Suprapubic skin (tissue), 4 donors: Measurements from ENCODE around the gene SYT2. TPM values are rescaled to one million over a fixed set of nuclear protein-coding genes. Genes with fewer than 3 reads are reported as not detected.

Source experiments
- DNase-seq, 2 donors: peaks; one replicate each; pipeline ENCODE4 v3.0.0-alpha.2; 2019; ENCODE audit warnings: low spot score in 2 of 2
- H3K27ac ChIP-seq: fragments of 200-600 bp; sonication (generic); one replicate; pipeline ENCODE4 v1.5.1; 2019
- H3K27me3 ChIP-seq: fragments of 200-600 bp; sonication (generic); one replicate; pipeline ENCODE4 v1.5.1; 2019
- H3K36me3 ChIP-seq: fragments of 200-600 bp; sonication (generic); one replicate; pipeline ENCODE4 v1.5.1; 2019
- H3K4me1 ChIP-seq: fragments of 200-600 bp; sonication (generic); one replicate; pipeline ENCODE4 v1.5.1; 2019
- H3K4me3 ChIP-seq: fragments of 200-600 bp; sonication (generic); one replicate; pipeline ENCODE4 v1.5.1; 2019; ENCODE audit warnings: mild to moderate bottlenecking
- H3K9me3 ChIP-seq: fragments of 200-600 bp; sonication (generic); one replicate; pipeline ENCODE4 v1.5.1; 2019
- CTCF ChIP-seq, 2 donors: fragments of 200-600 bp in 1 of 2; fragments of 450-650 bp in 1 of 2; sonication (generic) in 1 of 2; IDR thresholded peaks; one replicate each; pipeline ENCODE4 v1.5.1; 2016 to 2019; ENCODE audit warnings: antibody characterized with exemption in 2 of 2, mild to moderate bottlenecking in 1 of 2, moderate library complexity in 1 of 2
- EP300 ChIP-seq: sonication (generic); formaldehyde crosslinking; IDR thresholded peaks from one replicate; pipeline ENCODE4 v1.6.1; 2017; ENCODE audit warnings: antibody characterized with exemption
- POLR2A ChIP-seq, 2 donors: fragments of 450-650 bp; IDR thresholded peaks; one replicate each; pipeline ENCODE4 v1.6.1; 2017; ENCODE audit warnings: antibody characterized with exemption in 2 of 2, mild to moderate bottlenecking in 2 of 2, moderate library complexity in 2 of 2
- POLR2AphosphoS5 ChIP-seq, 3 donors: sonication (generic); formaldehyde crosslinking; IDR thresholded peaks; one replicate each; pipeline ENCODE4 v1.6.1; 2017; ENCODE audit warnings: antibody characterized with exemption in 3 of 3
- WGBS: methylation state at CpG from one replicate; pipeline ENCODE4 v1.1.5; 2018; 5-methylcytosine and 5-hydroxymethylcytosine counted together
- total RNA-seq, 4 donors: library from RNA; depleted of rRNA; stranded (reverse); fragments of >200 nt; gene quantifications; one replicate each; pipeline ENCODE4 v1.1.0, GENCODE V29; 2016

The SYT2 gene
- total RNA-seq, 4 donors from 2014 or later, result 0.11 TPM; not detected in 3

- H3K9me3 ChIP-seq, result no peaks in the 10 kb centered on the region
- DNase-seq, result no peak
- TF ChIP-seq CTCF (IDR thresholded peaks at IDR 0.05) (no peak), EP300 (no peak), POLR2AphosphoS5 (IDR thresholded peaks at IDR 0.05) (no peak), POLR2A (IDR thresholded peaks at IDR 0.05) (no peak)
- H3K36me3 ChIP-seq, result no peaks in the 10 kb centered on the region
- H3K4me1 ChIP-seq, result no peaks in the 10 kb centered on the region
- H3K4me3 ChIP-seq, result no peak overlapping the region
- H3K27ac ChIP-seq, result no peak overlapping the region
- H3K27me3 ChIP-seq, result peaks cover 65% of the 10 kb centered on the region
- 28% methylated on average over 2 of the region's 6 CpGs for WGBS
Observed at GRCh38 chr1:202659541-202659940, 50.7 kb downstream of the SYT2 start.

- Histone ChIP-seq H3K27ac (no peak overlapping the region), H3K9me3 (no peaks in the 10 kb centered on the region), H3K4me3 (no peak overlapping the region), H3K4me1 (no peaks in the 10 kb centered on the region), H3K36me3 (no peaks in the 10 kb centered on the region), H3K27me3 (peaks cover 58% of the 10 kb centered on the region)
- no peak for TF ChIP-seq POLR2AphosphoS5 (IDR thresholded peaks at IDR 0.05)
- TF ChIP-seq CTCF (IDR thresholded peaks at IDR 0.05), result no peak
- no peak for TF ChIP-seq EP300
- TF ChIP-seq POLR2A (IDR thresholded peaks at IDR 0.05), result no peak
- 38% methylated on average over 2 of the region's 2 CpGs for WGBS
- no peak for DNase-seq
Observed at GRCh38 chr1:202658769-202659168, 51.5 kb downstream of the SYT2 start.

- Histone ChIP-seq H3K4me3 (no peak overlapping the region), H3K27ac (no peak overlapping the region), H3K4me1 (no peaks in the 10 kb centered on the region), H3K27me3 (peaks cover 53% of the 10 kb centered on the region), H3K36me3 (no peaks in the 10 kb centered on the region), H3K9me3 (no peaks in the 10 kb centered on the region)
- DNase-seq, result no peak
- 72% methylated on average over 8 of the region's 8 CpGs for WGBS
- no peak for TF ChIP-seq CTCF (IDR thresholded peaks at IDR 0.05)
- no peak for TF ChIP-seq POLR2AphosphoS5 (IDR thresholded peaks at IDR 0.05)
- no peak for TF ChIP-seq POLR2A (IDR thresholded peaks at IDR 0.05)
- TF ChIP-seq EP300, result no peak
Observed at GRCh38 chr1:202658251-202658759, 51.9 kb downstream of the SYT2 start.

- TF ChIP-seq POLR2A (IDR thresholded peaks at IDR 0.05) (no peak), EP300 (no peak)
- Histone ChIP-seq H3K4me1 (no peaks in the 10 kb centered on the region), H3K9me3 (no peaks in the 10 kb centered on the region), H3K27ac (no peak overlapping the region), H3K36me3 (no peaks in the 10 kb centered on the region), H3K27me3 (peaks cover 43% of the 10 kb centered on the region), H3K4me3 (no peak overlapping the region)
- DNase-seq, result no peak
- WGBS, result 56% methylated on average over 6 of the region's 7 CpGs
Observed at GRCh38 chr1:202656951-202657646, 53.2 kb downstream of the SYT2 start.

GRCh38 chr1:202656057-202656456 is 54.2 kb downstream of the SYT2 start:
- Histone ChIP-seq H3K9me3 (no peaks in the 10 kb centered on the region), H3K36me3 (no peaks in the 10 kb centered on the region), H3K27ac (no peak overlapping the region), H3K4me3 (no peak overlapping the region), H3K27me3 (peaks cover 36% of the 10 kb centered on the region), H3K4me1 (no peaks in the 10 kb centered on the region)
- no peak for TF ChIP-seq POLR2A (IDR thresholded peaks at IDR 0.05)
- TF ChIP-seq EP300, result no peak
- no peak for TF ChIP-seq POLR2AphosphoS5 (IDR thresholded peaks at IDR 0.05)
- TF ChIP-seq CTCF (IDR thresholded peaks at IDR 0.05), result no peak
- WGBS, result 62% methylated on average over 10 of the region's 10 CpGs
- no peak for DNase-seq
